Chondrocyte (in vitro differentiated cells): ENCODE data around the gene ENG. TPM values are rescaled to one million over a fixed set of nuclear protein-coding genes. Genes with fewer than 3 reads are reported as not detected.

ENCODE experiments used
- DNase-seq: peaks from one replicate; pipeline ENCODE4 v3.0.0; 2021; ENCODE audit warnings: mixed read lengths, low spot score
- H3K27ac Mint-ChIP-seq: one replicate; pipeline ENCODE4 v1.8.0; 2021; ENCODE audit warnings: mild to moderate bottlenecking, moderate library complexity, mixed read lengths; ENCODE audit not compliant: unreplicated experiment
- H3K27me3 Mint-ChIP-seq: 2 replicates; pipeline ENCODE4 v1.8.0; 2021; ENCODE audit warnings: low read depth, mixed read lengths
- H3K36me3 Mint-ChIP-seq: 2 replicates; pipeline ENCODE4 v1.8.0; 2021; ENCODE audit warnings: low read depth, mixed read lengths
- H3K4me1 Mint-ChIP-seq: 2 replicates; pipeline ENCODE4 v1.8.0; 2021; ENCODE audit warnings: low read depth, mild to moderate bottlenecking, mixed read lengths
- H3K4me3 Mint-ChIP-seq: one replicate; pipeline ENCODE4 v1.8.0; 2021; ENCODE audit warnings: mild to moderate bottlenecking, moderate library complexity, mixed read lengths; ENCODE audit not compliant: unreplicated experiment
- H3K9me3 Mint-ChIP-seq: 2 replicates; pipeline ENCODE4 v1.8.0; 2021; ENCODE audit warnings: low read depth, mixed read lengths
- CTCF ChIP-seq: fragments of 200-600 bp; sonication (generic); IDR thresholded peaks from 2 replicates; pipeline ENCODE4 v1.5.0; 2021; ENCODE audit warnings: antibody characterized with exemption, mild to moderate bottlenecking, moderate library complexity
- total RNA-seq: library from RNA; stranded (reverse); gene quantifications from 3 replicates; pipeline ENCODE4 v1.2.1, GENCODE V29; 2021

The ENG gene
- total RNA-seq, 1 donor from 2014 or later: 81.3 TPM

GRCh38 chr9:127812936-127813675, 41.4 kb downstream of the ENG start:
- H3K4me1 Mint-ChIP-seq: peaks cover 4% of the 10 kb centered on the region

DNA sequence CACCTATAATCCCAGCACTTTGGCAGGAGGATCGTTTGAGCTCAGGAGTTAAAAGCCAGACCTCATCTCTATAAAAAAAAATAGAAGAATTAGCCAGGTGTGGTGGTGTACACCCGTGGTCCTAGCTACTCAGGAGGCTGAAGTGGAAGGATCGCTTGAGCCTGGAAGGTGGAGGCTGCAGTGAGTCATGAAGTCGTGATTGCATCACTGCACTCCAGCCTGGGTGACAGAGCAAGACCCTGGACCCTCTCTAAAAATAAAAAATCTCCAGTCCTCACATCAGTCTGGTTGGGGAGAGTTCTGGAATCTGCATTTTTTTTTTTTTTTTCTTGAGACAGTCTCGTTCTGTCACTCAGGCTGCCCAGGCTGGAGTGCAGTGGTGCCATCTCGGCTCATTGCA, 42.4 kb downstream of the ENG start:
- no peaks in the 10 kb centered on the region for H3K27me3 Mint-ChIP-seq
- DNase-seq: no peak
- no peak overlapping the region for H3K4me3 Mint-ChIP-seq
- no peak for TF ChIP-seq CTCF
- H3K27ac Mint-ChIP-seq: no peak overlapping the region
- no peaks in the 10 kb centered on the region for H3K9me3 Mint-ChIP-seq
- peaks cover 18% of the 10 kb centered on the region for H3K36me3 Mint-ChIP-seq
- H3K4me1 Mint-ChIP-seq: no peaks in the 10 kb centered on the region

More at GRCh38 chr9:127812936-127813675, 41.4 kb downstream of the ENG start:
- Mint-ChIP-seq H3K27me3 (no peaks in the 10 kb centered on the region), H3K9me3 (no peaks in the 10 kb centered on the region), H3K27ac (no peak overlapping the region), H3K36me3 (peaks cover 18% of the 10 kb centered on the region), H3K4me3 (no peak overlapping the region)
- DNase-seq: no peak
- TF ChIP-seq CTCF: no peak

GRCh38 chr9:127810378-127811187, 43.9 kb downstream of the ENG start:
- no peak for TF ChIP-seq CTCF
- no peak overlapping the region for H3K27ac Mint-ChIP-seq
- H3K4me3 Mint-ChIP-seq: no peak overlapping the region
- DNase-seq: no peak
- no peaks in the 10 kb centered on the region for H3K9me3 Mint-ChIP-seq
- no peaks in the 10 kb centered on the region for H3K4me1 Mint-ChIP-seq
- H3K27me3 Mint-ChIP-seq: no peaks in the 10 kb centered on the region
- H3K36me3 Mint-ChIP-seq: peaks cover 21% of the 10 kb centered on the region

GRCh38 chr9:127809540-127810377, 44.7 kb downstream of the ENG start:
- Mint-ChIP-seq H3K9me3 (no peaks in the 10 kb centered on the region), H3K27ac (no peak overlapping the region), H3K4me3 (no peak overlapping the region), H3K4me1 (no peaks in the 10 kb centered on the region), H3K36me3 (peaks cover 21% of the 10 kb centered on the region), H3K27me3 (no peaks in the 10 kb centered on the region)
- no peak for DNase-seq
- TF ChIP-seq CTCF: no peak
